Stimulated activated CD4-positive, alpha-beta T cell treated with anti-CD3 and anti-CD28 coated beads, Interleukin-1b, Interleukin-23, amount 100 ng/mL, for 48 hours (primary cell): ENCODE results near the gene CAPN8.
A peak's percentile ranks its signal among the peaks of the same experiment; 100 is the strongest.

Experiments
- DNase-seq: peaks from one replicate; pipeline ENCODE4 v3.0.0-alpha.2; 2020

CAPN8 gene

DNA sequence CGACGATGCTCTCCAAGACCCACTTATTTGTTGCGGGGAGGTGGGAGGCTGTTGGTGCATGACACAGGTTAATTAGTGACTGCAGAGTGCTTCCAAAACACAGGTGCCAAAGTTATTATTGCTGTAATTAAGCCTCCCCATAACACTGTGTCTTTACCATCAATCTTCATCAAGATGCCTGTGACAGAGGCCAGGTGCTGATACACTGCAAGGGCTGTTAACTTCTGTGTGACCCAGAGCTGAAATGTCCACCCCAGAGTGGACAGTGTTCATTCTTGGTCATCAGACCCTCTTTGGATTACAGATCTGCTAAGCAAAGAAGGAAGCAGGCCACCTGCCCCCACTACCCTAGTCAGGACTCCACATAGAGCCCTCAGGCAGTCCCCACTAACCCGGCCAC is 55.5 kb downstream of the CAPN8 start:
- DNase-seq, result no peak

GRCh38 chr1:223609066-223609465 is 56.4 kb downstream of the CAPN8 start:
- no peak for DNase-seq

GRCh38 chr1:223558512-223558911 is 107.0 kb downstream of the CAPN8 start:
- no peak for DNase-seq

- no peak for DNase-seq
These were observed 108.4 kb downstream of the CAPN8 start for GRCh38 chr1:223557130-223557475.

DNA sequence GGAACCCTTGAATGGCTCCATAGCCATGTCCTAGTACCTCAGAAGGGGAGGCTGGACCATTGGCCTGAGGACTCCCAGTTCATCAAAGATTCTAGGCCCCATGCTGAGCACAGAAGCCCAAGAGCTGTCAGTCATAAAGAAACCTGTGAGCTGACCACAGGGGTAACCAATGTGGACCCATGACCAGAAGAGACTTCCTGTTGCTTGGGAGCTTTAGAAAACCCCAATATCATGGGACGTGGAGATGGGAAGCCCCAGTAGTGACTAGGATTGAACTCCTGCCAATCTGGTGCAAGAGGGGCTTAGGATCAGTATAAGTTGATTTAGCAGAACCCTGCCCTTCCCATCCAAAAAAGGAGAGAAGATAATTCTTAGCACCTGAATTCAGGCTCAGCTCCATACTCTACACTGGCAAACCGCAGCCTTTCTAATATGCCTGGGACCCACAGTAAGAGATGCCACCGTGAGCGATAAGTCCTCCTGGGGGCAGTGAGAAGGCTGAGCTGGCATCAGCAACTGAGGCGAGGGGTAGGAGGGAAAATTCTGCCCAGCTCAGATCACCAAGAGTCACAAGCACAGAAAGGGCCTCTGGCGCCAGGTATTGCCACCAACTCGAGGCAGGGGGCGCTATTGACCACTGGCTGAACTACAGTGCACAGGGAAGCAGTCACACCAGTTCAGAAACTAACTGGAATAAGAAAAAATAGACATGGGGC is 108.9 kb downstream of the CAPN8 start:
- DNase-seq, result peak; percentile 55

GRCh38 chr1:223553957-223554356 is 111.5 kb downstream of the CAPN8 start:
- no peak for DNase-seq

DNA sequence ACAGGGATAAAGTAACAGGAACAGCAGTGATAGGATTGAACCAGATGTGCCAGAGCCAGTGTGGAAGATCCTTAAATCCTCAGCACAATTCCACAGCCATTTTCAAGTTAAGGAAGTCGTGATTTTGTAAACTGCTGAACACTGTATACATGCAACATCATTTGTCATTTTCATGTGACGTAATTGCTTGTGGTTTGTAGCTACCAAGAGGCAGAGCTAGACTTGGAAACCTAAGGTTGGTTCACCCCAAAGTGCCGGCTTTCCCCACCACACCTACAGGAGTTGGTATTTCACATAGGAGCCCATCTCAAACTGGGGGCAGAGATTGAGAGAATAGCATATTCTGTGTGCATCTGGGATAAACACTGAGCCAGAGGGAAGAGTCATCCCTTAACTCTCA is 113.9 kb downstream of the CAPN8 start:
- no peak for DNase-seq

- DNase-seq, result no peak
These were observed 115.8 kb downstream of the CAPN8 start for GRCh38 chr1:223549740-223550139.

DNA sequence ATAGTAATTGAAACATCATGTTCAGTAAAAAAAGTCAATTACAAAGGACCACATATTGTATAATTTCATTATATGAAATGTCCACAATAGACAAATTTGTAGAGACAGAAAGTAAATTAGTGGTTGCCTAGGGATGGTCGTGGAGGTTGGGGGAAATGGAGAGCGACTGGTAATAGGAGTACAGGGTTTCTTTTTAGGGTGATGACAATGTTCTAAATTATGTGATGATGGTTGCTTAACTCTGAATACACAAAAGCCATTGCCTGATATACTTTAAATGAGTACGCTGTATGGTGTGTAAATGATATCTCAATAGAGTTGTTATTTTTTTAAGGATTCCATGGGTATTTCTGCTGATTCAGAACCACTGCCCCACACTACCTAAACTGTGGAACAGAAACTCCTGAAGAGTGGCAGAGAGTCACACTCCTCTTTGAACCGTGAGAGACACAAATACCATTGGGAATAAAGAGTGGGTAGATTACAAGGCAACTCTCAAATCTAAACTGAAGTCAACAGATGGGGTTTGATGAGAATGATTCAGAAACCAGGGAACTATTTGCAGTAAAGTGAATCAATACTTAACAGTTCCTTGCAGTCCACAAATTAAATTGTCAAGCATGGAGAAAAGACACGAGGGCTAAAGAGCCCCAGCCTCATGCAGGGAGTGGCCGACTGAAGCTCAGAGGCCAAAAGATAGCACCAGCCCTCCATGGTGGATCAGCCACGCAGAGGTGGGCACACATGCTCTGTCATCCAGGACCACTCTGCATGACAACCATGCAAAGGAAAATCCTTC is 118.0 kb downstream of the CAPN8 start:
- no peak for DNase-seq

DNA sequence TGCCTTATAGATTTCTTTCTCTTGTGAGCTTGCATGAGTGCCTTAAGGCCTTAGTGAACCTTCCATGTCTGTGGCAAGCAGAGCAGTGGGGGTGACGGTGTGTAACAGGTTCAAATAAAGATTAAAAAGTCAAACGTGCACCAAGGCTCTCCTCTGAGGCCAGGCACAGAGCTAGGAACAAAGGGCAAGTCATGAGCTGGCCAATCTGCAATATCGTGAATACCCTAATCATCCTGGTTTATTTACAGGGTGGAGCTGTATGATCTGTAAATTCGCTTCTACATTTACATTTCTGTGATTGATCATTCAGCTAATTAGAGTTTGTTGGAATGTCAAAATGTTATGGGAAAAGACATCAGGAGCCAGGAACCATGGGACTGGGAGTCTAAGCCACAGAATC is 120.2 kb downstream of the CAPN8 start:
- no peak for DNase-seq

GRCh38 chr1:223543560-223543959 is 121.9 kb downstream of the CAPN8 start:
- DNase-seq, result no peak

DNA sequence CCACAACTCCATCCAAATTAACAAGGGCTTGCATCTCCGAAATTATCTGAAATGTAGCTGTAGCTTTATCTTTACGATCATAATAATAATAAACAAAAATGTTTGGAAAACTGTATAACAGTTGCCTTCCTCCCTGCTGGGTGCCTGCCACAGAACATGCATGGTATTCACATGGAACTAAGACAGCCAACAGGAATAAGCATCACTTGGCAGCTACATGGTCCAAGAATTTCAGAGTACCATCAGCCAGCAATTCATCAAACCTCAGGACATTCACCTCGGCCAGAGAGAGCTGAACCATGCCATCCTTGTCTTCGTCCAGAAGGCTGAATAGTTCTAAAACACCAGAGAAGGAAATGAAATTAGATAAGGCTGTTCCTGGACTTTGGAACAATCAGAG is 122.7 kb downstream of the CAPN8 start:
- DNase-seq, result no peak

- no peak for DNase-seq
These were observed 124.9 kb downstream of the CAPN8 start for GRCh38 chr1:223540485-223541106.

- no peak for DNase-seq
These were observed 125.8 kb downstream of the CAPN8 start for GRCh38 chr1:223539750-223540149.

DNA sequence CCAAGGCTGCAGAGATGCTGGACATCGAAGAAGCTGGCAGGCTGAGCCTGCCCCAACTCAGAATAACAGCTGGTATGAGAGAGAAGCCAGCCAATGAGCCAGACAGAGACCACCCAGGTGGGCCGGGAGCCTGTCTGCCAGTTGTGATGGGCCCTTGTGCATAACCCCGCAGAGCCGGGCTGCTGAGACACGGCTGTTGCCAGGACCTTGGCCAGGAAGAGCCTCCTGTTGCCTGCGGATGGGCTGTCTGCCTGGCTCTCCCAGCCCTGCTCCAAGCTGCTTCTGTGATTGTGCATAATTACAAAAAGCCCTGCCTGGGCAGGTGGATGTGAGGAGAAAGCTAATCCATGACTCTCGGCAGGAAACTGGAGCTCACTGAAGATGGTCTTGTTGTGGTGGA is 126.5 kb downstream of the CAPN8 start:
- no peak for DNase-seq

DNA sequence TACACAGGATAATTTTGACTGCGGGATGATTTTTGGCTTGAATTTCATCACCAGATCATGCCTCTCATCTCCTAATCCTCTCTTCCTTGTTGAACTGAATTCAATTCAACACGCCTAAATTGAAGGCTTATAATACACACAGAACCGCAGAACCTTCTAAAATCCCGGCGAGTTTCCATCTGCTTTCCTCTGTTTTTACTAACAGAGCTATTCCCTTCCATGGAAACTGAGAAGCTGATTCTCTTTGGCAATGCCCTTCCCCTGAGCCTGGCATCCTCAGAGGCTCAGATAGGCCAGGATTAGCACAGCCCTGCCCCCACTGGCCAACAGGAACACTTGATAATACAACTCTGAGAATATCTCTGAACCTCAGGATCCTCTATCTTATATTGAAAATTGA is 130.2 kb downstream of the CAPN8 start:
- no peak for DNase-seq

GRCh38 chr1:223534677-223535076 is 130.8 kb downstream of the CAPN8 start:
- no peak for DNase-seq

- no peak for DNase-seq
These were observed 131.8 kb downstream of the CAPN8 start for GRCh38 chr1:223533708-223534107.

GRCh38 chr1:223531742-223532341 is 133.7 kb downstream of the CAPN8 start:
- peak; percentile 59 for DNase-seq

GRCh38 chr1:223525957-223526356 is 139.5 kb downstream of the CAPN8 start:
- DNase-seq, result peak; percentile 15

DNA sequence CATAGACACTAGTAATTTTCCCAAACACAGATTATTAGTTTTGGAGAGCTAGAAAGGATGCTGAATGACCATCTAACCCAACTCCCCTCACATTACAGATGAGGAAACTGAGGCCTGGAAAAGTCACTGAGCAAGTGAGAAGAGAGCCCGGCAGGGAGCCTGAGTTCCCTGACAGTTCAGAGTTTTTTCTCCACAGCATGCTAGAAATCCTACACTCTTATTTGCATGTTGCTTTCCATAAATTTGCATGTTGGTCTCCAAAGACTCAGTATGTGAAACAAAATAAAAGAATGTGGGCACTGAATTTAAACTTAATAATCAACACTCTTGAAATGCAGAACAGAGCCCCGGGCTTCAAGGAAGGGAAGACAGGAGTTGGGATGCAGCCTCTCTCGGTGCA is 140.0 kb downstream of the CAPN8 start:
- DNase-seq, result no peak

GRCh38 chr1:223524930-223525451 is 140.5 kb downstream of the CAPN8 start:
- no peak for DNase-seq

- no peak for DNase-seq
These were observed 144.4 kb downstream of the CAPN8 start for GRCh38 chr1:223521150-223521549.

DNA sequence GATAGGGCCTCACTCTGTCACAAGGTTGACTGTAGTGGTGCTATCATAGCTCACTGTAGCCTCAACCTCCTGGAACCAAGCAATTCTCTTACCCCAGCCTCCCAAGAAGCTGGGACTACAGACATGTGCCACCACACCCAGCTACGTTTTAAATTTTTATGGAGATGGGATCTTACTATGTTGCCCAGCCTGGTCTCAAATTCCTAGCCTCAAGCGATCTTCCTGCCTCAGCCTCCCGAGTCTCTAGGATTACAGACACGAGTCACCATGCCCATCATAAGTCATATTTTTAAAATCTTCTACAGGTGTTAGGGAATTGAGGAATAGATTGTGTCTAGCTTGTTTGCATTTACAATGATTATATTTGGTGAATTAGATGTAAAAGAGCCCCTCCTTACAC is 145.3 kb downstream of the CAPN8 start:
- DNase-seq, result no peak
